ENCODE data around the gene POM121. TPM values are rescaled to one million over a fixed set of nuclear protein-coding genes. Genes with fewer than 3 reads are reported as not detected.
"Not testable (repeated sequence)": the region's sequence is repeated elsewhere in the genome, so short reads cannot be mapped to it uniquely, and the experiment has no call there.

The POM121 gene
- 69.7 and 70.2 TPM in 2 replicates for total RNA-seq

DNA sequence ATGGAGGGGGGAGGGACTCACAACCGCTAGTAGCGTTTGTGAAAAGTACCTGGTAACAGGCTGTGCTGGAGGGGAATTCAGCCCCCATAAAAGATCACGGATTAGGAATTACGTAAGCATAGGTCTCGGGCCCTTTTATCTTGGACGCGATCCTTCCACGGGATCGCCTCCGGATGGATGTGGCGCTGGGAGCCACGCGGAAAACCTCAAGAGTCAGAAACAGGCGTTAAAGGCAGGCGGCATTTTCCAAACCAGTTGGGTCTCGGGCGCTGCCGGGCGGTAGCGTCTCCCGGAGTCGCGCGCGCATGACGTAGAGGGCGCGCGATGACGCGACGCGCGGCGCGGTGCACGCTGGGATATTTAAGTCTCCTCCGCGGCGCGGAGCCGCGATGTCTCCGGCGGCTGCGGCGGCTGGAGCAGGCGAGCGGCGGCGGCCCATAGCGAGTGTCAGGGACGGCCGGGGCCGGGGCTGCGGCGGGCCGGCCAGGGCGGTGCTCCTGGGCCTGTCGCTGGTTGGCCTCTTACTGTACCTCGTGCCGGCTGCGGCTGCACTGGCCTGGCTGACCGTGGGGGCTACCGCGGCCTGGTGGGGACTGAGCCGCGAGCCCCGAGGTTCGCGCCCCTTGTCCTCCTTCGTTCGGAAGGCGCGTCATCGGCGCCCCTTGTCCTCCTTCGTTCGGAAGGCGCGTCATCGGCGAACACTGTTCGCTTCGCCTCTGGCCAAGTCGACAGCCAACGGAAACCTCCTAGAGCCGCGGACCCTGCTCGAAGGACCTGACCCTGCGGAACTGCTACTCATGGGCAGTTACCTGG lies at the start of gene POM121:
Gene POM121, plus strand, starts transcription at position 363 of the 813 bp plus-strand sequence. Its CDS starts 27 bp downstream, at position 390.
- H3K36me3 Mint-ChIP-seq (ENCODE audit: low read depth) = peaks cover 50% of the 10 kb centered on the region
- H3K4me1 Mint-ChIP-seq = peaks cover 21% of the 10 kb centered on the region
- peak; percentile 96 for DNase-seq
- no peaks in the 10 kb centered on the region for H3K9me3 Mint-ChIP-seq
- peak within 1 kb of the TSS; percentile 98 for H3K4me3 Mint-ChIP-seq
- H3K27me3 Mint-ChIP-seq = no peaks in the 10 kb centered on the region
- peak within 1 kb of the TSS; percentile 100 for H3K27ac Mint-ChIP-seq
- intact Hi-C loops (cut with micrococcal nuclease) = loop anchor here (2.0 kb wide), 1 partner anchor 96 kb away; the partner anchor contains the start of gene TYW1B

DNA sequence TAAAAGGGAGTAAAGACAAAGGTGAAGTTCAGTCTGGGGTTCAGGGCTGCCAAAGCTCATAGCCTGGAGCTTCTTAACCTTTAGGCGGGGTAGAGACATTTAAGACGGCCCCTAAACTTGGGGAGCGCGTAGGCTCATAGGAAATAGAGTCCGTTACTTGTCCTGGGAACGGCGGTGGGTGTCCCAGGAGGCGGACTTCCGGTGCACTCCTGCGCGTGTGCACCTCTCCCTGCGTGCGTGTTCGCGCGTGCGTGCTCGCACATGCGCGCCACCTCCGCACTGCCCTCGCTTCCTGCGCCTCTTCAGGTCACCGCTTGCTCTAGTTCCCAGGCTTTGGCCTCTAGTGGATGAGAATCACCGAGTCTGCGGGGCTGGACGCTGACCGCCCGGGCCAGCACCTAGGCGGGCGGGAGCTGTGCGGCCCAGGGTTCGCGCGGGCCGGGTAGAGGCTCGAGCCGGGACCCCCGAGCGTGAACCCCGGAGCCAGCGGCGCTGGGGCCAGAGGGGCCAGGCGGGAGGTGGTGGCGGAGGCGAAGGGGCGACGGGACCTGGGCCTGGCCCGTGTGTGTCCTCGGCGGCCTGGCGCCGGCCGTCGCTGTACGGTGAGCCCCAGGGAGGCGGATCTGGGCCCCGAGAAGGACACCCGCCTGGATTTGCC lies 45.7 kb upstream of the POM121 start:
- DNase-seq = peak; percentile 93
- Mint-ChIP-seq H3K27ac (peak overlapping the region; percentile 81), H3K36me3 (ENCODE audit: low read depth) (peaks cover 18% of the 10 kb centered on the region), H3K4me3 (peak overlapping the region; percentile 99), H3K4me1 (peaks cover 10% of the 10 kb centered on the region)
- intact Hi-C loops (cut with micrococcal nuclease) = loop anchor here (1.0 kb wide), 1 partner anchor 51 kb away; the partner anchor contains the start of gene TYW1B
- H3K27me3 Mint-ChIP-seq, H3K9me3 Mint-ChIP-seq: not testable (repeated sequence)

DNA sequence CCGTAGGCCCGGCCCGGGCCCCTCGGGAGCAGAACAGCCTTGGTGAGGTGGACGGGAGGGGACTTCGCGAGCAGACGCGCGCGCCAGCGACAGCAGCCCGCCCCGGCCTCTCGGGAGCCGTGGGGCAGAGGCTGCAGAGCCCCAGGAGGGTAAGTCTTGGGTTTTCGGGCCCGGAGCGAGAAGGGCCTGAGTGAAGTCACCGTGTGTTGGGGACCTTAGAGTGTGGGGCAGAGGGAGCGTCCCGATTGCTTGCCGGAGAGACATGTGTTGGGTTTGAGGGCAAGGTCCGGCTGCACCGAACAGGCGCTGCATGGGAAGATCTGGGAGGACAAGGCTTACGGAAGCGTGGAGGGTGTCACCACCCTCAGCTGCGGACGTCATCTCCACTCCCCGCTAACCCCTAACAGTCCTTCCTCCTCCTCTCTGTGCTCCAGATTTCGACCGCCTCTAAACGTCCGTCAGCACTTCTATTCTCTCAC lies 45.1 kb upstream of the POM121 start:
- Mint-ChIP-seq H3K27ac (peak overlapping the region; percentile 96), H3K4me1 (peaks cover 10% of the 10 kb centered on the region), H3K4me3 (peak overlapping the region; percentile 99), H3K36me3 (ENCODE audit: low read depth) (peaks cover 18% of the 10 kb centered on the region)
- not testable (repeated sequence) for H3K9me3 Mint-ChIP-seq, H3K27me3 Mint-ChIP-seq
- intact Hi-C loops (cut with micrococcal nuclease) = loop anchor here (1.0 kb wide), 1 partner anchor 51 kb away; the partner anchor contains the start of gene TYW1B
- peak; percentile 85 for DNase-seq

DNA sequence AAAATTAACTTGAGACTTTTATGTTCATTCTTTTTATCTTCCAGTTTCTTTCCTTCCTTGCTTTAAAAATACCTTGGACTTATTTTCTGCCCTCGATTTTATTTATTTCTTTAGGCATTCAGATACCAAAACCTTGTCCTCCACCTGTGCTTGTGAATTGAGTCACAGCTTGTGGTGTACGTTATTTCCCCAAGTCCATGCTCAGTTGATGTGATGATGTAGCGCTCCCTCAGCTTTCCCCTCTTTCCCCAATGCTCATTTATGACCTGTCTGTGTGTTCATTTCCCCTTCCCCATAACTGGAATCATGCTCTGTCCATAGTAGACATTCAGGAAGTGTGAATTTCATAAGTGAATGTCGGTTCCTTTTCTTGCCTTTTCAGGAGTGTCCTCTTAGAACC lies 33.1 kb upstream of the POM121 start:
- peaks cover 38% of the 10 kb centered on the region for H3K36me3 Mint-ChIP-seq (ENCODE audit: low read depth)
- H3K4me1 Mint-ChIP-seq; H3K27ac Mint-ChIP-seq; H3K9me3 Mint-ChIP-seq; intact Hi-C loops (cut with micrococcal nuclease); H3K4me3 Mint-ChIP-seq; DNase-seq; H3K27me3 Mint-ChIP-seq: not testable (repeated sequence)

DNA sequence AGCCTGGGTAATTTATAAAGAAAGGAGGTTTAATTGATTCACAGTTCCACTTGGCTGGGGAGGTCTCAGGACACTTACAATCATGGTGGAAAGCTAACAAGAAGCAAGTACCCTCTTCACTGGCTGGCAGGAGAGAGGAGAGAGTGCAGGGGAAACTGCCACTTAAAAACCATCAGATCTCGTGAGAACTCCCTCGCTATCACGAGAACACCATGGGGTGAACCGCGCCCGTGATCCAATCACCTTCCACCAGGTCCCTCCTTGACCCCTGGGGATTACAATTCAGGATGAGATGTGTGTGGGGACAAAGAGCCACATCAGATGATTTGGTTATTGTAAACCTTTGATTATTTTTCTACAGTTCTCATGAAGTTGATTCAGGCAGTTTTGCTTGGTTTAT lies 20.2 kb upstream of the POM121 start:
- H3K9me3 Mint-ChIP-seq; H3K27me3 Mint-ChIP-seq; H3K4me1 Mint-ChIP-seq; H3K4me3 Mint-ChIP-seq; intact Hi-C loops (cut with micrococcal nuclease); DNase-seq; H3K27ac Mint-ChIP-seq: not testable (repeated sequence)
- H3K36me3 Mint-ChIP-seq (ENCODE audit: low read depth) = peaks cover 60% of the 10 kb centered on the region

DNA sequence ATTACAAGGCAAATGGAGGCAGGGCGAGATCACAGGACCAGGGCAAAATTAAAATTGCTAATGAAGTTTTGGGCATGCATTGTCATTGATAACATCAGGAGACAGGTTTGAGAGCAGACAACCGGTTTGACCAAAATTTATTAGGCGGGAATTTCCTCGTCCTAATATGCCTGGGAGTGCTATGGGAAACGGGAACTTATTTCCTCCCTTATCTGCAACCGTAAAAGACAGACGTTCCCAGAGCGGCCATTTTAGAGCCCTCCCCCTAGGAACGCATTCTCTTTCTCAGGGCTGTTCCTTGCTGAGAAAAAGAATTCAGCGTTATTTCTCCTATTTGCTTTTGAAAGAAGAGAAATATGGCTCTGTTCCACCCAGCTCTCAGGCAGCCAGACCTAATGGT lies 16.5 kb upstream of the POM121 start:
- H3K4me1 Mint-ChIP-seq = peaks cover 13% of the 10 kb centered on the region
- DNase-seq; H3K4me3 Mint-ChIP-seq; H3K9me3 Mint-ChIP-seq; H3K27me3 Mint-ChIP-seq; intact Hi-C loops (cut with micrococcal nuclease); H3K27ac Mint-ChIP-seq: not testable (repeated sequence)
- peaks cover 46% of the 10 kb centered on the region for H3K36me3 Mint-ChIP-seq (ENCODE audit: low read depth)

DNA sequence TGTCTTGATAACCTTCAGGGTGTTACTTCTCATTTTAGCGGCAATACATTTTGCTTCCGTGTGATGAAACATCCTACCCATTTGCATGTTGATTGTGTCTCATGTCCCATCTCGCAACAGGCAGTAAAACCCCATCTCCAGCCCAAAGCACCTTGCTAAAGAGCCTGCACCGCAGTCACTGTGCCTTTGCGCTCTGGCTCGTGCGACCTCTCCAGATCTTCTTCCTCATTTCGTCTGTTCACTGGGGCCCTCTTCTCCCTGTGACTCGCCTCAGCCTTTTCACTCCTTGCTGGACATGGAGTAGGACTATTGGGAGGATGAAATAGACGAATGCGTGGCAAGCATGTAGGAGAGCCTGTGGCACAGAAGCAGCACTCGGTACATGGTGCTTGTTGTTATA lies 13.5 kb upstream of the POM121 start:
- H3K27ac Mint-ChIP-seq; intact Hi-C loops (cut with micrococcal nuclease); H3K9me3 Mint-ChIP-seq; H3K27me3 Mint-ChIP-seq; H3K4me3 Mint-ChIP-seq; DNase-seq: not testable (repeated sequence)
- Mint-ChIP-seq H3K4me1 (peaks cover 21% of the 10 kb centered on the region), H3K36me3 (ENCODE audit: low read depth) (peaks cover 41% of the 10 kb centered on the region)

DNA sequence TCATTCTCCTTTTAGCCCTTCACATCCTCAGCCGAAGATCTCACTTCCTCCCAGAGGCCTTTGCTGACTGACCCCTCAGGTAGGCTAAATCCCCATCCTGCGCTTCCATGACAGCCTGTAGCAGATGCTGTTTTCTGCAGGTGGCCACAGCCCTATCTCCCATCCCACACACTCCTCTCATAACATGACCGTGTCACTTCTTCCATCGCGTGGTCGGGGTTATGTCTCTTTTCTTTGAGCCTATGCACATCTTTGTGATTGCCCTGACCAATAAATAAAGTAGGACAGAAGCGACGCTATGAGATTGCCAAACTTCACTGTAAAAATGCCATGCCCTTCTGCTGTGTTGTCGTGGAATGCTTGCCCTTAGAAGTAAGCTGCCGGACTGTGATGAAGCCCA lies 11.1 kb upstream of the POM121 start:
- H3K27me3 Mint-ChIP-seq; H3K9me3 Mint-ChIP-seq; intact Hi-C loops (cut with micrococcal nuclease); H3K4me3 Mint-ChIP-seq; DNase-seq: not testable (repeated sequence)
- peak overlapping the region; percentile 75 for H3K27ac Mint-ChIP-seq
- peaks cover 36% of the 10 kb centered on the region for H3K36me3 Mint-ChIP-seq (ENCODE audit: low read depth)
- peaks cover 16% of the 10 kb centered on the region for H3K4me1 Mint-ChIP-seq

DNA sequence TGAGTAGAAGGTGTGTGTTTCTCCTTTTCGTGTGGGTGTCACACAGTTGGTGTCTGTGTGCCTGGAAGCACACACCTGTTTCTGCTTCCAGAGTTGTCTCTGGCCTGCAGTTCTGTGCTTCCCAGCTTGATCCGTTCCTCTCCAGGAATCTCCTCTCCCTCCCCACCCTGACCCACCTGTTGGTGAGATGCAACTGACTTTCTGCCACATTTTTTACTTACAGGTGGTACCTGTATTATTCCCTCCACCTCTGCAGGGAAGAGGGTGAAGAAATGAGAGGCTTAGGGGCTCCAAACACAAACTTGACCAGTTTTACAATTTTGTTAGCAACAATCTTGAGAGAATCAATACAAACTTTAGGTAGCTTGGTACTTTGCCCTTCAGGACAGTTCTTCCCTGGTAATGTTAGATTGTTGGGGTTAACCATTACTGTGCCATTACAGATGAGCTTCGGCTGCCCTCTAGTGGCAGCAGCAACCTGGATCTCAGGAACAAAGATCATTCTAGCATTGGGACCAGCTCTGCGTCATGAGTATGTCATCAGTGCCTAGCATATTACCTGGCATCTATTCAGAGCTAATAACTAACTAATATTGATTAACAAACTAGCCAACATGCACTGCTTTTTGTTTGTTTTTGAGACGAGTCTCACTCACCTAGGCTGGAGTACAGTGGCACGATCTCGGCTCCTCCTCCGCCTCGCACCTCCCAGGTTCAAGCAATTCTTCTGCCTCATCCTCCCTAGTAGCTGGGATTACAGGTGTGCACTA lies 10.0 kb upstream of the POM121 start:
- peaks cover 36% of the 10 kb centered on the region for H3K36me3 Mint-ChIP-seq (ENCODE audit: low read depth)
- intact Hi-C loops (cut with micrococcal nuclease); H3K27me3 Mint-ChIP-seq; H3K4me3 Mint-ChIP-seq; H3K9me3 Mint-ChIP-seq: not testable (repeated sequence)
- peak; percentile 87 for DNase-seq
- peak overlapping the region; percentile 20 for H3K27ac Mint-ChIP-seq
- H3K4me1 Mint-ChIP-seq = peaks cover 16% of the 10 kb centered on the region

DNA sequence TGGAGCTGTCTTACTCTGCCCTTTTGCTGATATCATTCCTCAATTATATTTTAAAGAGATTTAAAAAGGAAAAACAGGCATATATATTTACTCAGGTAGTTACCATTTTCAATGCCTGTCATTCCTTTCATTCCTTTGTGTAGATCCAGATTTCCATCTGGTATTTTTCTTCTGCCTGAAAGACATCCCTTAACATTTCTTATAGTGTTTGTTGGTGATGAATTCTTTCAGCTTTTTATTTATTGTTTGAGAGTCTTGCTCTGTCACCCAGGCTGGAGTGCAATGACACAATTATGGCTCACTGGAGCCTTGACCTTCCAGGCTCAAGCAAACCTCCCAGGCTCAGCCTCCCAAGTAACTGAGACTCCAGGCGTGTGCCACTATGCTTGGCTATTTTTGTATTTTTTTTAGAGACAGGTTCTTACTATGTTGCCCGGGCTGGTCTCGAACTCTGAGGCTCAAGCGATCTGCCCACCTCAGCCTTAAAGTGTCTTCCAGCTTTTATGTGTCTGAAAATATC lies 5.6 kb upstream of the POM121 start:
- Mint-ChIP-seq H3K9me3 (no peaks in the 10 kb centered on the region), H3K36me3 (ENCODE audit: low read depth) (peaks cover 28% of the 10 kb centered on the region), H3K27me3 (no peaks in the 10 kb centered on the region), H3K4me3 (no peak overlapping the region), H3K4me1 (peaks cover 9% of the 10 kb centered on the region), H3K27ac (no peak overlapping the region)
- intact Hi-C loops (cut with micrococcal nuclease) = no loop called here
- no peak for DNase-seq

DNA sequence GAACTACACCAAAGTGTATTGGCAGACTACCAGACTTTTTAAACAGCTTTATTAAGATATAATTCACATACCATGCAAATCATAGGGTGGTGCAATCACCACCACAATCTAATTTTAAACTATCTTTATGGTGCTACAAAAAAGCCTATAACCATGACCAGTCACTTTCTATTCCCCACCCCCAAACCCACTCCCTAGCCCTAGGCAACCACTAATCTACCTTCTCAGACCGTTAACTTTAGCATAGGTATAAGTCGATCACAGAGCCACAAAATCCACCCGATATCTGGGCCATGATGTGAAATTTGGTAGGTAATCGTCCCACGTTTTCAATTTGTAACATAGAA lies 536 bp upstream of the POM121 start:
- Mint-ChIP-seq H3K27ac (peak overlapping the region; percentile 100), H3K4me3 (peak overlapping the region; percentile 98), H3K9me3 (no peaks in the 10 kb centered on the region), H3K4me1 (peaks cover 21% of the 10 kb centered on the region), H3K36me3 (ENCODE audit: low read depth) (peaks cover 49% of the 10 kb centered on the region), H3K27me3 (no peaks in the 10 kb centered on the region)
- DNase-seq = no peak
- intact Hi-C loops (cut with micrococcal nuclease) = loop anchor here (2.0 kb wide), 1 partner anchor 96 kb away; the partner anchor contains the start of gene TYW1B

DNA sequence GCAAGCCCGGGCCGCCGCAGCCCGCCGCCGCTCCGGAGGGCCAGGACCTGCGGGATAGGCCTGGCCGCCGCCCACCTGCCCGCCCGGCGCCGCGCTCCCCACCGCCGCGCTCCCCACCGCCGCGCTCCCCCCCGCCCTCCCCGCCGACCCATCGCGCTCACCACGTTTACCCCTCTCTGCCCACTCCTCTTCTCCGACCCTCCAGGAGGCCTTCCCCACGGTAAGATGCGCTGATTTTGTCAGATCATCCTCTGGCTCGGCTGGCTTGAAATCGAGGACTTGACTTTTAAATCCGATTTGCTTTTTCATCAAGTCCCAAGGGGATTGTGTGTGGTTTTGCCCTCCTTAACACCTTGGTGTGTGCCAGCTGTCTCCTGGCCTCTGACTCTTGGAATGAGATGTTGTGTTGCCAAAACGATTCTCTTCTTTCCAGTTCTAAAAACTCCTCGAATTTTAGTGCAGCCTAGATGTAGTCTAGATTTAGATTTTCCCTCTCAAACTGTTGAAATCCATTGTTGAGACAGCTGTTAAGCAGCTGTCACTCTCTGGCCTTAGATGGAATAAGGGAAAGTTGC lies 738 bp downstream of the POM121 start:
- Mint-ChIP-seq H3K36me3 (ENCODE audit: low read depth) (peaks cover 53% of the 10 kb centered on the region), H3K4me1 (peaks cover 21% of the 10 kb centered on the region), H3K4me3 (peak overlapping the region; percentile 98), H3K27ac (peak overlapping the region; percentile 95), H3K9me3 (no peaks in the 10 kb centered on the region), H3K27me3 (no peaks in the 10 kb centered on the region)
- DNase-seq = peak; percentile 65
- intact Hi-C loops (cut with micrococcal nuclease) = loop anchor here (2.0 kb wide), 1 partner anchor 97 kb away; the partner anchor contains the start of gene TYW1B

DNA sequence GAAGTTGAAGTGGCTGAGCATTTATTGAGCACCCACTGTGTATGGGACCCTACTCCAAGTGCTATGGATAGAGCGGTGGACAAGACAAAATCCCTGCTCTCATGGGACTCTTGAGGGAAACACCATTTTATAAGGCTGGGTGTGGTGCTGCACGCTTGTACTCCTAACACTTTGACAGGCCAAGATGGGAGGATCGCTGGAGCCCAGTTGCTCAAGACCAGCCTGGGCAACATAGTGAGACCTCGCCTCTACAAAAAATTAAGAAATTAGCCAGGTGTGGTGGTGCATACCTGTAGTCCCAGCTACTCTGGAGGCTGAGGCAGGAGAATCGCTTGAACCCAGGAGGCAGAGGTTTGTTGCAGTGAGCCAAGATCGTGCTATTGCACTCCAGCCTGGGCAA lies 2.9 kb downstream of the POM121 start:
- Mint-ChIP-seq H3K4me1 (peaks cover 21% of the 10 kb centered on the region), H3K36me3 (ENCODE audit: low read depth) (peaks cover 56% of the 10 kb centered on the region)
- DNase-seq; intact Hi-C loops (cut with micrococcal nuclease); H3K4me3 Mint-ChIP-seq; H3K27me3 Mint-ChIP-seq; H3K9me3 Mint-ChIP-seq; H3K27ac Mint-ChIP-seq: not testable (repeated sequence)

All from activated CD4-positive, alpha-beta T cell treated with anti-CD3 and anti-CD28 coated beads, Interleukin-2, amount 10 ng/mL, durations not matched to agents 24 days and 14 days (primary cell).